SH-SY5Y (cell line): ENCODE data around the gene GP9.

Source experiments
- GATA2 ChIP-seq: IDR thresholded peaks from 2 replicates; pipeline ENCODE4 v1.6.1; 2011; ENCODE audit warnings: mild to moderate bottlenecking, low read depth, low read length
- GATA3 ChIP-seq: IDR thresholded peaks from 2 replicates; pipeline ENCODE4 v1.6.1; 2011; ENCODE audit warnings: low read depth, mild to moderate bottlenecking, low read length, moderate library complexity

GP9 gene

DNA sequence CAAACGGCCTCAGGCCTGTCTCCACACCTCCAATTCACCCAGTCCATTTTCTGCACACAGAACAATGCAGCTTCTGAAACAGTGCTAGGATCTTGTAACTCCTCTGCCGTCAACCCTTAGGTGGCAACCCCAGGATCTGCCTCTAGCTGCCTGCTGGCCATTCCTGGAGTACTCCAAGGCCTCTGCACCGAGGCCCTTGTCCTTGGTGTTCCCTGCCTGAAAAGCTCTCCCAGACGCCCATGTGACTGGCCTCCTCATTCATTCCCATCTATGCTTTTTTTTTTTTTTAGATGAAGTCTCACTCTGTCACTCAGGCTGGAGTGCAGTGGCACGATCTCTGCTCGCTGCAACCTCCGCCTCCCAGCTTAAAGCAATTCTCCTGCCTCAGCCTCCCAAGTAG is 42.7 kb downstream of the GP9 start:
- TF ChIP-seq GATA2 (no peak), GATA3 (no peak)

DNA sequence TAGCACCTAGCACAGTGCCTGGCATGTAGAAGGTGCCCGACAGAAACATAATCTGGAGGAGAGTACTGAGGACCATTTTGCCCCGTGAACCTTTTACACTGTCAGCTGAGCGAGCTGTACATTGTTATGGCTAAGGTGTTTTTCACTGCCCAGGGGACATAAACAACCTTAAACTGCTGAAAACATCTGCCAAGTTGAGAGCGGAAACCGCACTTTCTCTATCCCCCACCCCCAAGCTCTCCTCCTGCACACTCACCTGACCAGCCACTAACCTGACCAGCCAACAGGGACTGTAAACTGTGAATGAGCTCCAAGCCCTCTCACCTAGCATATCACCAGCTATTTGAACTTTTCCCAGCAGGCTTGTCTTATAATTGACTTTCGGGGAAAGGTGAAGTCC is 43.5 kb downstream of the GP9 start:
- TF ChIP-seq GATA3 (no peak), GATA2 (no peak)

DNA sequence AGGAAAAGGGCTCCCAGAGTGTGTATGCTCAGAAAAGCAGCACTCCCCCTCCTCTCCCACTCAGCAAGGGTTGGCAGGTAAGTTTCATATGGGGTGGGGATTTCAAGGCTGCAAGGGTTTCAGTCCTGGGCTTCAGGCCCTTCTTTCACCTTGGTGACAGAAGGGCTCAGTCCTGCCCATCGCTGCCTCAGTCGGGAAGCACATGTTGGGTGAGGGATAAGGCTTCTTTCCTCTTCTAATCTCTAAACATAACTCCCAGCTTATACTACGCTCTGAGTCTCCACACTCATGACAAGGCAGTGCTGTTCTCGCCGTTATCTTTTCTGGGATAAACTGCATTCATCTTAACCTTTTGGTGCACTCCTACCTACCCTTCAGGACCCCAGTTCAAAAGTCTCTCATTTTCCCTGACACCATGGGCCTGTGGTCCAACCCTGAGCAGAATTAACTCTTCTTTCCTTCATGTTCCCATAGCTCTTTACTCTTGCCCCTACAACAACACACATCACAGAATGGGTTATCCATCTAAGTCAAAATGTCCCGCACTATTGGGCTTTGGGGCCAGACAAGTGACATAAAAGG is 44.0 kb downstream of the GP9 start:
- TF ChIP-seq GATA3, result no peak
- TF ChIP-seq GATA2, result no peak

DNA sequence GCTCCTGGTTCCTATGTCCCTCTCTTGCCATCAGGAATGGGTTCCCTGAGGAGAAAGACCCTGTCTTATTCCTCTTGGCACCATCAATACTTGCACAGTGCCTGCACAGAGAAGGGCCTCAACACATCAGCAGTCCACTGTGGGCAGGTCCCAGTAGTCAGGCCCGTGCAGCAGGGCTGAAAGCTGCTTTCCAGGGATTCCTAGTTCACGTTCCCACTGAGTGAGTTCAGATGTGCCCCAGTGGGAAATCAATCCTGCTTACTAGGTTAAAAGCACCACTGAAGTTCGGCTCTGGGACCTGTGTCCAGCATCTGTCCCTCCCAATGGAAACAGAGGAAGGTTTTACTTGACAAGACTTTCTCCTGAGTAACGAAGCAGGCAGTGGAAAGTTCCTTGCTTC is 45.3 kb downstream of the GP9 start:
- no peak for TF ChIP-seq GATA3
- TF ChIP-seq GATA2, result no peak

DNA sequence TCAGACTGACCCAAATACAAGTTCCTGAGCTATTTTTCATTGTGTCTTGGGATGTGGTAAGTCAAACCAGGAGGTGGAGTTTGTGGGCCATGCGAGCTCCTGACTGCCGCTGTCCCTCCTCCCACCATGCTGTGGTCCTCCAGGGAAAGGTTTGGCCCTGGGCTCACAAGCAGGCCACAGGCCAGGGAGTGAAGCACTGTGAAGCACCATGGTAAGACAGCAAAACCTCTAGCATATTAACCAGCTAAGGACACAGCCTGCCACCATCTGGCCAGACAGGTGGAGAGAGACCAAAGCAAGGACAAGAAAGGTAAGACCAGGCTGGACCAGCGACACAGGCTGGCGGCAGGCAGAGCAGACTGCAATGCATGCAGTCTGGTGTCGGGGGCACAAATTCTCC is 45.7 kb downstream of the GP9 start:
- TF ChIP-seq GATA2, result no peak
- TF ChIP-seq GATA3, result no peak

DNA sequence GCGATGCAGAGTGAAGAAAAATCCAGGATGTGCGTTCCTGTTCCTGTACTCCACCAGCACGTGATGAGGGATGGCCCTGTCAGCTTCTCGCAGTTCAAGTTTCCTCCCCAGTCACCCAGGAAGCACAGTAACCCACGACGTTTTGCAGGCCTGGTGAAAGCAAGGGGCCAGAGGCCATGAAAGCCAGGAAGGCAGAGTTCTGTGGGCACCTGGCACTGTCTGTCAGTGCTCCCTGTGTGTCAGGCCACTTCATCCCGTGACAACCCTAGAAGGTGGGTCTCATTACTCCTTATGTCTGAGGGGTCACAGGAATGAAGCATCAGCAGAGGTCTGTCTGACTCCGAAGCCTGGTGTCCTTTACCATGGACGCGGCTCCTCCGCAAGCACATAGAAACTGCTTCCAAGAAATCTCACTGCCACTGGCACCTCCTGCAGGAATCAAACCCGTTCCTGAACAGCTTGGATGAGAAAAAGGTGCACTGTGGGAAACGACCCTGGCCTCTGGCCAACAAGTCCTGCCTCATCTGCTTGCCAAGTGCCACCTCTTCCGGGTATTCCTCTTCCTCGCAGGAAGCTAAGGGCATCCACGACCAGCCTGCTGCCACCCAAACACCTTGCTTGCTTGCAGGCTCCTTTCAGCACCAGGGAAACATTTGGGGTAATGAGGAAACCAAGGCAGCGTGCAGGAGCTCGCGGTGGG is 46.4 kb downstream of the GP9 start:
- TF ChIP-seq GATA2 (no peak), GATA3 (no peak)

DNA sequence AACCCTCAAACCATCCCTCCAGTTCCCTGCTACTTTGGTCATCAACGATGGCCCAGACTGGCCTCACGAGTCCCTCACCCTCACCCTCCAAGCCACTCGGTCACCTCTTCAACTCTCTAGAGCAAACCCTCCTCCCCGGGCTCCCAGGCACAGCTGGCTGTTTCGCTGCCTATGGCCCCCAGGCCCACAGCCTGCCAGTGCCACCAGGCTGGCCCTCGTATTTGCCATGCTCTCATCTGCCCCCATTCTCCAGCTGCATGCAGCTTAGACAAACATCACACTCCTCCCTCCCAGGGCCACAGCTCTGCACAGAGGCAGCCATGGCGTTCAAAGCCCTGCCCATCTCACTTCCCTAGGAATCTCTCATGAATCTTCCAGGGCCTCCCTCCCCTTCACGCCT is 47.2 kb downstream of the GP9 start:
- no peak for TF ChIP-seq GATA2
- TF ChIP-seq GATA3, result no peak
